Nephron (organoid): Measurements from ENCODE around the gene NANOS3.

ENCODE experiments used
- H3K27ac Mint-ChIP-seq, 3 experiments: 2 replicates each; pipeline ENCODE4 v1.8.0; 2020; ENCODE audit warnings: mixed read lengths in 3 of 3, mild to moderate bottlenecking in 2 of 3, moderate library complexity in 1 of 3
- H3K27me3 Mint-ChIP-seq: 2 replicates; pipeline ENCODE4 v1.8.0; 2021; ENCODE audit warnings: low read depth, mild to moderate bottlenecking, moderate library complexity, mixed read lengths
- H3K36me3 Mint-ChIP-seq: 2 replicates; pipeline ENCODE4 v1.8.0; 2020; ENCODE audit warnings: low read depth, mixed read lengths
- H3K4me1 Mint-ChIP-seq: 2 replicates; pipeline ENCODE4 v1.8.0; 2020; ENCODE audit warnings: mixed read lengths
- H3K4me3 Mint-ChIP-seq, 3 experiments: 2 replicates each; pipeline ENCODE4 v1.8.0; 2020; ENCODE audit warnings: mild to moderate bottlenecking in 3 of 3, mixed read lengths in 3 of 3, moderate library complexity in 2 of 3
- H3K9me3 Mint-ChIP-seq: 2 replicates; pipeline ENCODE4 v1.8.0; 2020; ENCODE audit warnings: mixed read lengths
- CTCF ChIP-seq, 3 experiments: fragments of 200-600 bp; sonication (generic); IDR thresholded peaks; one replicate each; pipeline ENCODE4 v1.5.0; 2021; ENCODE audit warnings: antibody characterized with exemption in 3 of 3; ENCODE audit not compliant: unreplicated experiment in 3 of 3

NANOS3 gene

GRCh38 chr19:13833330-13834243 lies 43.3 kb upstream of the NANOS3 start:
- H3K9me3 Mint-ChIP-seq, result no peaks in the 10 kb centered on the region
- H3K4me1 Mint-ChIP-seq, result peaks cover 5% of the 10 kb centered on the region
- H3K4me3 Mint-ChIP-seq, result peak overlapping the region; percentile 82 to 84 (median 84)
- H3K27ac Mint-ChIP-seq, result peak overlapping the region; percentile 9 to 77 (median 45)
- peak; percentile 23 to 46 (median 27) for TF ChIP-seq CTCF (IDR thresholded peaks at IDR 0.05; ENCODE audit: unreplicated experiment in 3 of 3)
- H3K27me3 Mint-ChIP-seq, result no peaks in the 10 kb centered on the region
- H3K36me3 Mint-ChIP-seq, result peaks cover 21% of the 10 kb centered on the region

- Mint-ChIP-seq H3K36me3 (peaks cover 16% of the 10 kb centered on the region), H3K27me3 (no peaks in the 10 kb centered on the region), H3K4me3 (peak overlapping the region; percentile 65 to 84 (median 72)), H3K9me3 (no peaks in the 10 kb centered on the region), H3K27ac (peak overlapping the region; percentile 2 to 11 (median 9)), H3K4me1 (peaks cover 5% of the 10 kb centered on the region)
- TF ChIP-seq CTCF (IDR thresholded peaks at IDR 0.05; ENCODE audit: unreplicated experiment in 3 of 3), result no peak
Measured at GRCh38 chr19:13834244-13835069, 42.5 kb upstream of the NANOS3 start.

- H3K36me3 Mint-ChIP-seq, result peaks cover 6% of the 10 kb centered on the region
- peaks cover 17% of the 10 kb centered on the region for H3K4me1 Mint-ChIP-seq
- no peak overlapping the region for H3K4me3 Mint-ChIP-seq
- no peaks in the 10 kb centered on the region for H3K9me3 Mint-ChIP-seq
- TF ChIP-seq CTCF (IDR thresholded peaks at IDR 0.05; ENCODE audit: unreplicated experiment in 3 of 3), result no peak
- no peaks in the 10 kb centered on the region for H3K27me3 Mint-ChIP-seq
- no peak overlapping the region for H3K27ac Mint-ChIP-seq
Measured at GRCh38 chr19:13835791-13836723, 40.9 kb upstream of the NANOS3 start.

GRCh38 chr19:13838435-13839129 lies 38.4 kb upstream of the NANOS3 start:
- no peak for TF ChIP-seq CTCF (IDR thresholded peaks at IDR 0.05; ENCODE audit: unreplicated experiment in 3 of 3)
- Mint-ChIP-seq H3K27me3 (no peaks in the 10 kb centered on the region), H3K36me3 (no peaks in the 10 kb centered on the region), H3K4me3 (peak overlapping the region in 2 of 3 experiments; percentile 60 to 63), H3K9me3 (no peaks in the 10 kb centered on the region), H3K4me1 (peaks cover 18% of the 10 kb centered on the region), H3K27ac (peak overlapping the region in 2 of 3 experiments; percentile 35 to 37)
